Left kidney (tissue), 2 donors: Measurements from ENCODE around the gene RTP5. TPM values are rescaled to one million over a fixed set of nuclear protein-coding genes. Genes with fewer than 3 reads are reported as not detected.

Experiments
- DNase-seq: peaks from one replicate; pipeline ENCODE4 v3.0.0-alpha.2; 2013
- polyA plus RNA-seq: library from polyadenylated mRNA; unstranded; fragments of 120-200 nt; gene quantifications from one replicate; pipeline ENCODE4 v1.2.1, GENCODE V29; 2013; ENCODE audit not compliant: insufficient read length

RTP5 gene
- polyA plus RNA-seq, 1 donor, result not detected

DNA sequence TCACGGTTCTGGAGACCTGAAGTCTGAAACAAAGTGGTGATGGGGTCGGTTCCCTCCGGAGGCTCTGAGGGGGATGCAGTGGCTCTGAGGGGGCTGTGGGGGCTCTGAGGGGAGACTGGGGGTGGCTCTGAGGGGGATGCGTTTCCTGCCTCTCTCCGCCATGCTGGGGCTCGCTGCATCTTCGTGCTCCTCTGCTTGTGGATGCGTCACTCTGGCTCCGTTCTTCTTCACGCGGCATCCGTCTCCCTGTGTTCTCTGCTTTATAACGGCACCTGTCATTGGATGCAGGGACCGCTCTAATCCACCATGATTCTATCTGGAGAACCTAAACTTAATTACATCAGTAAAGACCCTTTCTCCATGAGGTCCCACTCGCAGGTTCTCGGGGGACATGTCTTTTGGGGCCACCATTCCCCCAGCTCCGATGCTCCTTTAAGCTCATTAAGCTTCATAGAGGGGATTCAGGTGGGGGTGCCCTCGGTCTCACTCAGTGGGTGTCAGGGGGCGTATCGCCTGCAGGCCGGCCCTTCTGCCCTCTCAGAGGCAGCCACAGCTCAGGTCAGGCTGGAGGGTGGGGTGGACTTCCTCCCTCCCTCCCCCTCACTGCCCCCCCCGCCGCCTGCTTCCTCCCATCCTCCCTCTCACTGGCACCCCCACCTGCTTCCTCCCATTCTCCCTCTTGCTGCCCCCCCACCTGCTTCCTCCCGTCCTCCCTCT is 18.4 kb downstream of the RTP5 start:
- DNase-seq, result no peak

- DNase-seq, result no peak
Observed at GRCh38 chr2:241888641-241889040, 19.1 kb downstream of the RTP5 start.

DNA sequence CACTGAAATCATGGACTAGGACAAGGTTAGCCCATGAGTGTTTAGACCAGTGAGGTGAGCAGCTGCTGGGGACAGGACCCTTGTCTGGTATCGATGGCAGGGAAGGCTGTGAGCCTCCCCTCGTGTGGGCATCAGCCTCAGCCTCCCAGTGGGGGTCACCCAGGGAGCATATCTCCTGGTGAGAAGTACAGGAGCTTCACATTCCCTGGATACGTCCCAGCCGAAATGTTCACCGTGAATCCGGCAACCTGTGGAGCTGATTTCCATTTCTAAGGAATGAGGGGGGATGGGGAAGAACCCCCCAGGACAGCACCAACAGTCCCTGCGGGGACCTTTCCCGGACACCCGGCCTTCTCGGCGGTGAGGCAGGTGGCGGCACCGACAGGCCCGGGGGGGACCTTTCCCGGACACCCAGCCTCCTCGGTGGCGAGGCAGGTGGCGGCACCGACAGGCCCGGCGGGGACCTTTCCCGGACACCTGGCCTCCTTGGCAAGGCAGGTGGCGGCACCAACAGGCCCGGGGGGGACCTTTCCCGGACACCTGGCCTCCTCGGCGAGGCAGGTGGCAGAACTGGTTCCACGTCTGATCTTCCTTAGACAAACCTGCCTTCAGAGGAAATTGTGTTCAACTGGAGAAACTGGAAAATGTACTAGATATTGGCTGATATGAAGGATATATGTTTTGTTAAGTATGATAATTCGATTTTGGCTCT is 21.2 kb downstream of the RTP5 start:
- DNase-seq, result no peak

GRCh38 chr2:241891315-241891987 is 21.9 kb downstream of the RTP5 start:
- DNase-seq, result no peak

DNA sequence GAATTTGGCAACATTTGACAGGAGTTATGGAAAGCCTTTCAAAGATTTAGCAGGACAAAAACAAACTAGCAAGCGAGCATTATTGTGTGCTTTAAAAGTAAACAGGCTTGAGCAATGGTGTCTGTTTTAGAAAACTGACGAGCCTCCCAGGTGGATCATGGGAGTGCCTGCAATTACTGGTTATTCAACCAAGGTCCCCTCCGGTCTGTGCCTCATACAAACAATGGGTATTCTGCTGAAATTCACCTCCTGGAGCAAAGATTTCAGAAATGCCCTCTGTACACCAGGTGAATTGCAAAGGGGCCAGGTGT is 22.4 kb downstream of the RTP5 start:
- DNase-seq, result no peak

- DNase-seq, result no peak
Observed at GRCh38 chr2:241892299-241893137, 23.0 kb downstream of the RTP5 start.

DNA sequence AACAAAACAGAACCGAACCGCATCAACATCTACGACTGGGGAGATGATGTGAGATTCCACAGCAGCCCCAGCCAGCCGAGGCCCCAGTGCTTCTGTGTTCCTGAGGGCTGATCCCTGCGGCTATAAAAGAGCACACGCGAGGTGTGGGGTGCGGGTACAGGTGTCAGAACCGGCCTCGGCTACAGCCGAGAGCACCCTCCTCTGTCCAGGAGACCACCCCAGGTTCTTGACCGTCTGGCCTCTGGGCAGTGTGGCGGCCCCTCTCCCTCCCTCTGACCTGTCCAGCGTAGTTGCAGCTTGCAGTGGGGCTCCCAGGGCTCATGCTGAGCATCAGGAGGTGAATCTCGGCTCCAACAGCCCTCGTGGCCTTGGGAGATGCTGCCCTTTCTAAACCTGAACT is 23.7 kb downstream of the RTP5 start:
- no peak for DNase-seq

DNA sequence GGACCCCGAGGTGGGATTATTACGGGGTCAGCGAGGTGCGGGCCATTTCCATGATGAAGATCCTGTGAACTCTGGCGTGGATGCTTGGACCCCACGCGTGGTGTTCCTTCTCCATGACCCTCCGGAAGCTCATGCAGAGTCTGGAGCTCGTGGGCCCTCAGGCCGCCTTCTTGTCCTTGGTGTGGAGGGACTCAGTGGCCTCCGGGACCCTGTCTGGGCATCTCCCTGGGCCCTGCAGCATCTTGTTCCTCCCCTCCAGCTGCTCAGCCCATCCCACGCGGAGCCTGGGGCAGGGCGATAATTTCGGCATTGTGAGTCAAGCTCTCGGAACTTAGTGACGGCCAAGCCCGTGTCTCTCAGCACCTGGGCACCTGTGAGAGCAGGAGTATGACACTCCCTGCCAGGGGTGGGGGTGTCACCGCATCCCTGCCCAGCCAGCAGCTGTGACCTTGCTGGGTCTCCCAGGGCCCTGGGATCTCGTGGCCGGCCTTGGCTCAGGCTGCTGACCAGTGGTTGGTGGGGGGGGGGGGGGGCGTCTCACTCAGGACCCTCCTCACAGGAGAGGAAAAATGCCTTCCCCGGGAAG is 24.6 kb downstream of the RTP5 start:
- no peak for DNase-seq

DNA sequence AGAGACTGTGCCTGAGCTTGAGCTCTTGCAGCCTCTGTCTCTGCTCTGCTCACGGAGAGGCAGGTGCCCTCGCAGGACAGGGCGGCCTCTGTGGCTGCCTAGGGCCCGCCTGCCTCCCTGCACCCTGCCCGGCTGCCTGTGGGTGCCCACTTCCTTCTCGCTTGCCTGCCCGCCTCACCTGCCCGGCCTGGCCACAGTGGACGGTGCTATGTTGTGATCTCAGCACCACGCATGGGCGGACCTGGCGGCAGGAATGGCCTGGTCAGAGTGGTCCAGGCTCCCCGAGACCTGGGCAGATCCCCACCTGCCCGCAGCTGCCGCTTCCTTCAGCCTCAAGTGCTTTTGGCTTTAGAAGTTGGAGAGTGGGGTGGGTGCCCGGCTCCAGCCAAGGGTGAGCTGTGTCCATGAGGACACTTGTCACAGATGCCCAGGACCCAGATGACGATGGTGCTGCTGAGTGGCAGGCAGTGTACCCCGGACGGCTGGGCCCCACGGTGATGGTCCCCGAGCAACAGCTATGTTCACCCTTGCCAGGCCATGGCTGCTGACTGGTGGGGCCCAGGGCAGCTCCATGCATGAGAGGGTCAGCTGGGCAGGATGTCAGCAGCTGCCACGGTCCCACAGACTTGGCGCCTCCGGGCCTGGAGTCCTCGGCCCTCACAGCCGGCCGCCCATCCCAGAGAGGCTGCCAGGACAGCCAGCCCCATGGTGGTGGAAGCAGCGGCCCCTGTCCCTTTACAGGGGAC is 25.3 kb downstream of the RTP5 start:
- no peak for DNase-seq

DNA sequence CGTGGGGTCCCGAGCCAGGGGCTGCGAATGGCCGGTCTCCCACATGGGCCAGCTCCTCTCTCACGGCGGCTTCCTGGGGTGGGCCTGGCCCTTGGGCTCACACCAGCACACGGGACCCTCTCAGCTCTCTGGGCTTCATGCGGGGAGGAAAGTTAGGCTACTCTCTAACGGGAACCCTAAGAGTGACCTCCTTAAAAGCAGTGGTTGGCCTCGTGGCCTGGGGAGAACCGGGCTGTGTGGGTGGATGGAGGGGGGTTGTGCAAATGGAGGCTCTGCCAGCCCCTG is 25.8 kb downstream of the RTP5 start:
- DNase-seq, result no peak

DNA sequence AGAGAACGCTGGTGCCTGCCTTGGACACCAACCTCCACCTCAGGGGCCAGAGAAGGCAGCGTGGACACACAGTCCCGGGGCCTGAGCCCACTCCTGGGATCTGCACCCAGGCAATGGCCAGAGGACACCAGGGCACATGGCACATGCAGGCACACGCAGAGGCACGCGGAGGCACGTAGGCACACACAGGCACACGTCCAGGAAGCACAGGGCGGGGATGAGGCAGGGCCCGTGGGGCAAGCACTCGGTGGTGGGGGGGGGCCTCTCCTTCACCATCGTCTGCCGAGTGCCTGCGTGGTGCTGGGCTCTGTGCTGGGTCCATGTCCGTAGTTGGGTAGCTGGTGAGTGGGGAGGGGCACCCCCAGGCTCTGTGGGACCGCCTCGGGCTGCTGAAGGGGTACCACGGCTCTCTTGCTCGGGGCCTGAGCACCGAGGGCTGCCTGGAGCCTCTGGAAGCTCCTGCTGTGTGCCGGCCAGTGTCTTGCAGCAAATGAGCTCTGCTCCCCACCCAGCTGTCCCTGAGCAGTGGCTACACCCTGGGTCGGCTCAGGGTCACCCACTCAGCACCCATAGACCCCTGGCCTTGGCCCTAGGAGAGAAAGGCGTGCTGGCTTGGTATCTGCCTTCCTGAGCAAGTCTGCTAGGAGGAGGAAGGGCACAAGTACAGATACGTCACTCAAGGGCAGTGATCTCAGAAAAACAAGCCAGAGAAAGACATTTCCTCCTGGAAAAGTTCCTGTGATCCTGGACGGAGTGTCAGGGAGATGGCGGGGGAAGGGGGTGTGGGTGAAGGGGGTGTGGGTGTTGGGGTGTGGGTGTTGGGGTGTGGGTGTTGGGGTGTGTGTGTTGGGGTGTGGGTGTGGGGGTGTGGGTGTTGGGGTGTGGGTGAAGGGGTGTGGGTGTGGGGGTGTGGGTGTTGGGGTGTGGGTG is 26.4 kb downstream of the RTP5 start:
- no peak for DNase-seq

- DNase-seq, result no peak
Observed at GRCh38 chr2:241896746-241897201, 27.2 kb downstream of the RTP5 start.

DNA sequence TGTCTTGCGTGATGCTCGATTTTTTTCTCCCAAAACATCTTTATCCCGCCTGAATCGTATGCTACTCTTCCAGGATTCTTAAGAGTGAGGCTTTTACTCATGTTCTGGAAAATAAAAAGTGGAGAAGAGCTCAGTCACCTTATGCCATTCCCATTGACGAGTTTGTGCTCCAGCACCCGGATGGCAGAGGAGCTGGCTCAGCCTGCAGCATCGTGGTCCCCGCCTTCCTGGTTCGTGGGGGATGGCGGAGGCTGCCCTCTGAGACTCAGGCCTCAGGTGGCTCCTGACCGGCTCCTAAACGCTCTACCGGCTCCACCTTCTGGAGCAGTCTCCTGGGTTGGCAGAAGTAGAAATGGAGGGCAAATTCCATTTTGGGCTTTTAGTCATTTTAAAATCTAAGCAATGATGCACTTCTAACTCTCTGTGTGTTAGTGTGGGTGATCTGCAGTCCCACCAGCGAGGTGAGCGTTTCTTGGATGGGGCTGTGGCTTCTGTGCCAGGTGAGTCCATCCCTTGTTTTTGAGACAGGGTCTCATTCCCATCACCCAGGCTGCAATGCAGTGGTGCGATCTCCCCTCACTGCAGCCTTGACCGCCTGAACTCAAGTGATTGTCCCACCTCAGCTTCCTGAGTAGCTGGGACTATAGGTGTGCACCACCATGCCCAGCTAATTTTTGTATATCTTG is 27.8 kb downstream of the RTP5 start:
- no peak for DNase-seq

- no peak for DNase-seq
Observed at GRCh38 chr2:241898463-241899270, 29.1 kb downstream of the RTP5 start.

DNA sequence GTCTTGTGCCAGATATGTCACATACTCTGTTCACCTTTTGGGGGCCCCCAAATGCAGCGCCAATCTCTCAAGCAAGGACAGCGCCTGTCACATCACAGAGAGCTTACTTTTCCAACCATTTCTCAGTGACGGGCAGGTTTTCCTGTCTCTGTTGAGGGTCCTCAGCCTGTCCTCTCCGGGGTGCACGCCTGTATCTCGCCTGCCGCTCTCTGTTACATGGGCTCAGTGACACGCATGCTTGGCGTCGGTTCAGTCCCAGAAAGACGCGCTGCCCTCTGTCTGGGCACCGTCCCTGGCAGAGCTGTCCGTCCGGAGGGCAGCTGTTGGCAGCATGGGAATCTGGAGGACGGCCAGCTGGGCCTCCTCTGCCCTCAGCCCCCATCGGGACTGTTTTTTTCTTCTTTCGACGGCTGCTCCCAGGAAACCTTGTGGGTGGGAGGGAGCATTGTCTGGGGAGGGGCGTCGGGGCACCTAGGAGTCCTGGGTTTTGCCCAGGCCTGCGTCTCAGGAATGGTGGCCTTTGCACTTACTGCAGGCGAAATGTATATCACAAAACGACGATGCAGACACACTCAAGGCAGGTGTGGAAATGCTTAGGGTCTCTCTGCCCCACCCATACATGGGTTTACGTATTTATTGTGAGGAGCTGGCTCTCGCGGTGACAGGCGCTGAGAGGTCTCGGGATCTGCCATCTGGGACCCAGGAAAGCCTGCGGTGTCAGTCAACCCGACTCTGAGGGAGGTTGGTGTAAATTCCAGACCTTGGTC is 30.9 kb downstream of the RTP5 start:
- no peak for DNase-seq

GRCh38 chr2:241901018-241901380 is 31.5 kb downstream of the RTP5 start:
- no peak for DNase-seq

DNA sequence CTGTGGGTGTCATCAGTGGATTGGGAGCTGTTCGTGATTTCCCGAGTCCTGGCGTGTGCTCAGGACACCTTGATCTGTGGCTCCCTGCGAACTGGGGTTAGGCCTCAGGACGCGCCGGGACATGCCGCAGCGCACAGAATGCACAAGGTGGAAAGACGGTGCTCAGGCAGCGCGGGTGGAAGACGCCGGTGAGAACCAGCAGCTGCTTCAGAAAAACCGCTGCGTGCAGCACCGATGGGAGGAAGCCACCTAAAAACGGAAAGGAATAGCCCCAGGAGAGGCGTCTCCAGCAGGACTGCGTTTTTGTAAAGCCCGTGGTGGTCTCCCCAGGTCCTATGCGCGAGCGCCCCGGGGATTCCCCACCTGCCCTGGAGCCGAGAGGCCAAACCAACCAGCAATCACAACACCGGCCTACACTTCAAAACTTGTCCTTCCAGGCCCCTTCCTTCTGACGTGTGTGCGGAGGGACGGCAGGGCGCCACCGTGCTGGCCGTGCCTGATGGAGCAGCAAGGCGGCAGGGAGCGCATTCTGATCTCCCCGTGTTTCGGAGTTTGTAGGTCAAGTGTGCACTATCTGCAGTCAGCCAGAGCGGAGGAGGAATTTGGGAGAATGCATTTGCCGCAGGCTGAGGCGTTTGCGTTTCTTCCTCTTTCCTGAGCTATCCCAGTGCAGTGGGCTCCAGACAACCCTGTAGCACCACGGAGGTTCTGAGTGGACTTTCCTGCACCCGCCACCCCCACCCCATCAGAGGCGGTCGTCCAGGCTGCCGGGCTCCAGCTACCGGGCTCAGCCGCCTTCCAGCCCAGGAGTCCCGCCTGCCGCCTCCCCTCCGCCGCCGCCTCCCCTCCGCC is 32.2 kb downstream of the RTP5 start:
- no peak for DNase-seq
